Right lobe of liver (tissue), 6 donors: ENCODE results near the gene ARHGAP15. TPM values are rescaled to one million over a fixed set of nuclear protein-coding genes. Genes with fewer than 3 reads are reported as not detected.

Source experiments
- ATAC-seq, 4 donors: fragments of 200-7000 bp; cut with Tn5 transposase; one replicate each; pipeline ENCODE4 v1.9.1; 2020; ENCODE audit warnings: mild to moderate bottlenecking in 4 of 4, moderate library complexity in 4 of 4
- DNase-seq, 3 donors: peaks; one replicate each; pipeline ENCODE4 v3.0.0-alpha.2; 2020
- H3K27ac ChIP-seq, 3 donors: fragments of 200-600 bp; one replicate each; pipeline ENCODE4 v1.8.0; 2022
- H3K27me3 ChIP-seq, 2 donors: fragments of 200-600 bp; one replicate each; pipeline ENCODE4 v1.8.0; 2022
- H3K36me3 ChIP-seq, 4 donors: fragments of 200-600 bp; sonication (generic) in 1 of 4; one replicate each; pipeline versions ENCODE4 v1.5.1 to v1.8.0; 2017 to 2022; ENCODE audit warnings: control low read depth in 1 of 4
- H3K4me1 ChIP-seq, 4 donors: fragments of 200-600 bp; sonication (generic) in 1 of 4; one replicate each; pipeline versions ENCODE4 v1.5.1 to v1.8.0; 2017 to 2022; ENCODE audit warnings: control low read depth in 1 of 4
- H3K4me3 ChIP-seq, 3 donors: fragments of 200-600 bp; one replicate each; pipeline ENCODE4 v1.8.0; 2022
- H3K9me3 ChIP-seq, 4 donors: fragments of 200-600 bp; sonication (generic) in 1 of 4; one replicate each; pipeline versions ENCODE4 v1.5.1 to v1.8.0; 2017 to 2022; ENCODE audit warnings: control low read depth in 1 of 4
- POLR2A ChIP-seq: fragments of 450-650 bp; IDR thresholded peaks from one replicate; pipeline ENCODE4 v1.6.1; 2017; ENCODE audit warnings: antibody characterized with exemption, mild to moderate bottlenecking
- WGBS: methylation state at CpG from one replicate; pipeline ENCODE4 v1.1.6; 2018; ENCODE audit warnings: low coverage, low lambda C conversion rate; ENCODE audit not compliant: insufficient coverage; ENCODE audit errors: missing lambda C conversion rate; 5-methylcytosine and 5-hydroxymethylcytosine counted together
- intact Hi-C, 2 donors: fragments of 100-400 bp; cut with DNase I; formaldehyde crosslinking; loops; one replicate each; pipeline versions ENCODE4 v1.11.2 to v1.14.1; 2022
- total RNA-seq, 6 experiments: library from RNA; depleted of rRNA in 2 of 6; stranded (reverse); fragments of >200 nt in 2 of 6; fragmentation: NEBNext Ultra II Directional in 3 of 6; extraction: Animal tissue kit (Norgen Biotek cat#: 25700) in 3 of 6; gene quantifications; one replicate each; pipeline versions ENCODE4 v1.1.0 to v1.2.4, GENCODE V29; 2016 to 2023
- TF ChIP-seq, protein P1 (sequence below), 4 donors: fragments of 200-600 bp in 3 of 4; fragments of 450-650 bp in 1 of 4; IDR thresholded peaks; one replicate each; pipeline versions ENCODE4 v1.5.1 to v1.8.0; 2016 to 2022; ENCODE audit warnings: antibody characterized with exemption in 4 of 4, mild to moderate bottlenecking in 2 of 4
- donor health status: DM: no; HTN: yes; CAD: no.
- donor health status: DM: no; HTN: no; CAD: no.
- donor health status: DM: no; HTN: no; CAD: no.
- donor health status: DM: no; HTN: yes; CAD: no.
- donor health status: DM: no; HTN: yes; CAD: no.

ARHGAP15 gene
- total RNA-seq, 6 experiments from 2014 or later = 3.3 to 8.2 (median 6.6) TPM

DNA sequence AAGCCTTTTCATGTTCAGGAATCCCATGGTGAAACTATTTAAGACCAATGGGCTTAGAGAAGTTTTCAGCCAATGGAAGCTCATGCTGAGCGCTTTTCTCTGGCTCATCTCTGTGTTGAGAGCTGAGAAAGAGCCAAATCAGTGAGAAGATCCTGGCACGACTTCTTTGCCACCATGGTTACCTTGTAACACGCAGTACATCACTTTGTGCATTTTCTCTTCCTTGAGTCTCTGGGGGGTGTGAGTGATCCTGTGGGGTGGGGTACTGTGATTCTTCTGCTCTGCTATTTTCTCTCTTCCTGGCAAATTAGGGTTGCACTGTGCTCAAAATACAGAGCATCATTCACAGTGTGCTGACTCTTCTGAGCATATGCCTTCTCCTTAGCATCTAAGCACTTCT, 664.2 kb downstream of the ARHGAP15 start:
- DNase-seq = no peak
- no peaks in the 10 kb centered on the region for H3K27me3 ChIP-seq
- H3K36me3 ChIP-seq = no peaks in the 10 kb centered on the region
- no peaks in the 10 kb centered on the region for H3K4me1 ChIP-seq
- H3K4me3 ChIP-seq = no peak overlapping the region
- intact Hi-C loops = no loop called here
- WGBS = 75% methylated on average over 3 of the region's 3 CpGs
- H3K9me3 ChIP-seq = no peaks in the 10 kb centered on the region
- TF ChIP-seq, protein P1, sequence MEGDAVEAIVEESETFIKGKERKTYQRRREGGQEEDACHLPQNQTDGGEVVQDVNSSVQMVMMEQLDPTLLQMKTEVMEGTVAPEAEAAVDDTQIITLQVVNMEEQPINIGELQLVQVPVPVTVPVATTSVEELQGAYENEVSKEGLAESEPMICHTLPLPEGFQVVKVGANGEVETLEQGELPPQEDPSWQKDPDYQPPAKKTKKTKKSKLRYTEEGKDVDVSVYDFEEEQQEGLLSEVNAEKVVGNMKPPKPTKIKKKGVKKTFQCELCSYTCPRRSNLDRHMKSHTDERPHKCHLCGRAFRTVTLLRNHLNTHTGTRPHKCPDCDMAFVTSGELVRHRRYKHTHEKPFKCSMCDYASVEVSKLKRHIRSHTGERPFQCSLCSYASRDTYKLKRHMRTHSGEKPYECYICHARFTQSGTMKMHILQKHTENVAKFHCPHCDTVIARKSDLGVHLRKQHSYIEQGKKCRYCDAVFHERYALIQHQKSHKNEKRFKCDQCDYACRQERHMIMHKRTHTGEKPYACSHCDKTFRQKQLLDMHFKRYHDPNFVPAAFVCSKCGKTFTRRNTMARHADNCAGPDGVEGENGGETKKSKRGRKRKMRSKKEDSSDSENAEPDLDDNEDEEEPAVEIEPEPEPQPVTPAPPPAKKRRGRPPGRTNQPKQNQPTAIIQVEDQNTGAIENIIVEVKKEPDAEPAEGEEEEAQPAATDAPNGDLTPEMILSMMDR (IDR thresholded peaks at IDR 0.05) = no peak
- no peak for TF ChIP-seq POLR2A
- no peak overlapping the region for H3K27ac ChIP-seq
- no peak for ATAC-seq

DNA sequence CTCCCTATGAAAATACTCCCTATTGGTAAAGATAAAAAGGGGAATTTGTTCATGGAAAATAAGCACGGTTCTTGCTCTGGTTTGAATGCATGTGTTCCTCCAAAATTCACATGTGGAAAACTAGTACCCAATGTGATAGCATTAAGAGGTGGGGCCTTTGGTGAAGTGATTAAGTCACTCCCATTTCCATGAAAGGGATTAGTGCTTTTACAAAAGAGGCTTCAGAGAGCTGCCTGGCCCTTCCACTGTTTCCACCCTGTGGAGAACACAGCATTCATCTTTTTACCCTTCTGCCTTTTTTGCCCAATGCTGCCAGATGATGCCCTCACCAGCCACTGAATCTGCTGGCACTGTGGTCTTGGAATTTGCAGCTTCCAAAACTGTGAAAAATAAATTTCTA, 666.8 kb downstream of the ARHGAP15 start:
- DNase-seq = no peak
- no peak overlapping the region for H3K27ac ChIP-seq
- H3K27me3 ChIP-seq = no peaks in the 10 kb centered on the region
- 64% methylated on average over 1 of the region's 1 CpG for WGBS
- no peaks in the 10 kb centered on the region for H3K36me3 ChIP-seq
- no peaks in the 10 kb centered on the region for H3K9me3 ChIP-seq
- intact Hi-C loops = no loop called here
- H3K4me3 ChIP-seq = no peak overlapping the region
- no peak for ATAC-seq
- TF ChIP-seq, protein P1 (IDR thresholded peaks at IDR 0.05) = no peak
- TF ChIP-seq POLR2A = no peak
- H3K4me1 ChIP-seq = no peaks in the 10 kb centered on the region

DNA sequence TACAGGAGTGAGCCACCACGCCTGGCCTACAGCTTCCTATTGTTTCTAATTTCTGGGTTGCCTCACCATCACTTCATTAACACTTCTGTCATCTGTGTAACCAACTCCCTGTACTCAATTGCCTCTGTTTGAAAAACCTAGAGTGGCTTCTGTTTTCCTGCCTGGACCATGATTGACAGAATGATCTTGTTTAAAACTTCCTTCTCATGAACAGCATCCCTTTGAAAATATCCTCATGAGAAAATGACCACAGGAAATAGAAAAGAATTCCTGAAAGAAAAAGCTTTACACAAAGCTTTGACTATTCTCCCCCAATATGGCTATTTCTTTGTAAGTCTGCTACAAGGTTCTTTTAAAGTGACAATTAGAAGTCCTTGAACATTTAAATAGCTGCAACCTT, 672.3 kb downstream of the ARHGAP15 start:
- no peak for DNase-seq
- Histone ChIP-seq H3K4me1 (no peaks in the 10 kb centered on the region), H3K36me3 (no peaks in the 10 kb centered on the region), H3K9me3 (no peaks in the 10 kb centered on the region), H3K27me3 (no peaks in the 10 kb centered on the region), H3K27ac (no peak overlapping the region), H3K4me3 (no peak overlapping the region)
- ATAC-seq = no peak
- TF ChIP-seq POLR2A = no peak
- TF ChIP-seq, protein P1 (IDR thresholded peaks at IDR 0.05) = no peak
- WGBS = 50% methylated on average over 1 of the region's 1 CpG
- intact Hi-C loops = no loop called here

DNA sequence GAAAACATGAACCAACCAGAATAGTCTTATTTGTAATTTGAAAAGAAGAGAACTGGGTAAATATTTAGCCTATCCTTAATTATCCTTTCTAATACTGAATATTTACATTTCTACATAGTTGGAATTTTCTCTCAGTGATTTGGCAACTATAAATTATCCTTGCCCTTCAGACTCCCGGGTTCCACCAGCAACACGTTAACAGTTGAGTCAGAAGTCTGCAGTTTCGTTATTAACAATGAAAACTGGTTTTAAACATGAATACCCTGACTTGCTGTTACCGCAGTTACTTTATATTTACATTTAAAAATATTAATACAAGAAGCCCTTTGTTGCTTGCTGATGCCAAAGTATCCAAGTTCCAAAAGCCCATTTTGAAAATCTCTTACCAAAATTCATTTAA, 673.0 kb downstream of the ARHGAP15 start:
- TF ChIP-seq, protein P1 (IDR thresholded peaks at IDR 0.05) = no peak
- no peak for TF ChIP-seq POLR2A
- 59% methylated on average over 4 of the region's 4 CpGs for WGBS

More for the DNA sequence above, 673.0 kb downstream of the ARHGAP15 start:
- no peaks in the 10 kb centered on the region for H3K36me3 ChIP-seq
- H3K27me3 ChIP-seq = no peaks in the 10 kb centered on the region
- H3K9me3 ChIP-seq = no peaks in the 10 kb centered on the region
- no peaks in the 10 kb centered on the region for H3K4me1 ChIP-seq
- ATAC-seq (no peak), DNase-seq (no peak)
- H3K27ac ChIP-seq = no peak overlapping the region
- H3K4me3 ChIP-seq = no peak overlapping the region
- intact Hi-C loops = no loop called here
